GM13976 (cell line): ENCODE data around the gene IL31.
A peak's percentile ranks its signal among the peaks of the same experiment; 100 is the strongest.

Experiments used
- DNase-seq: peaks from one replicate; pipeline ENCODE4 v3.0.0; 2012; ENCODE audit warnings: low spot score
- CTCF ChIP-seq: IDR thresholded peaks from 2 replicates; pipeline ENCODE4 v1.5.1; 2012; ENCODE audit warnings: borderline replicate concordance, mild to moderate bottlenecking; ENCODE audit not compliant: insufficient read depth; ENCODE audit errors: extremely low read depth, missing control alignments, control extremely low read depth
- in situ Hi-C: fragments of 300-500 bp; cut with MboI; formaldehyde crosslinking; loops from one replicate; pipeline ENCODE4 v1.12.0; 2022; ENCODE audit warnings: low sequenced_read_pairs, mixed read lengths, inconsistent platforms; ENCODE audit not compliant: unreplicated experiment

The IL31 gene

GRCh38 chr12:122167356-122167925 is 6.6 kb downstream of the IL31 start:
- TF ChIP-seq CTCF, result no peak
- in situ Hi-C loops, result no loop called here
- DNase-seq, result no peak

GRCh38 chr12:122166422-122167349 is 7.3 kb downstream of the IL31 start:
- TF ChIP-seq CTCF, result peak; percentile 2
- DNase-seq, result peak; percentile 70
- in situ Hi-C loops, result no loop called here

GRCh38 chr12:122162976-122163375 is 11.0 kb downstream of the IL31 start:
- in situ Hi-C loops, result no loop called here
- no peak for TF ChIP-seq CTCF
- DNase-seq, result no peak

GRCh38 chr12:122161682-122162081 is 12.3 kb downstream of the IL31 start:
- no peak for TF ChIP-seq CTCF
- in situ Hi-C loops, result no loop called here
- DNase-seq, result no peak

- no peak for DNase-seq
- in situ Hi-C loops, result no loop called here
- TF ChIP-seq CTCF, result no peak
Measured at GRCh38 chr12:122160761-122161160, 13.3 kb downstream of the IL31 start.

- DNase-seq, result peak; percentile 47
- in situ Hi-C loops, result no loop called here
- TF ChIP-seq CTCF, result peak; percentile 15
Measured at GRCh38 chr12:122159882-122160281, 14.1 kb downstream of the IL31 start.
